Calu3 (cell line): ENCODE measurements around the gene UBE2J2. TPM values are rescaled to one million over a fixed set of nuclear protein-coding genes. Genes with fewer than 3 reads are reported as not detected.

Experiments
- BruUV-seq: library from RNA; stranded (reverse); fragments of 400-500 nt; replicated peaks from 2 replicates; lab custom pipeline; 2021; lab: Mats Ljungman, UMichigan
- CTCF ChIA-PET: fragments of 300-600 bp; sonication (Branson Sonifier 250); formaldehyde crosslinking; loops from one replicate; lab custom pipeline; 2022; ENCODE audit warnings: antibody characterized with exemption; lab: Charles Lee
- DNase-seq: peaks from one replicate; pipeline ENCODE4 v3.0.0; 2022
- H3K27ac Mint-ChIP-seq: one replicate; pipeline ENCODE4 v1.8.0; 2022; ENCODE audit warnings: mixed read lengths; ENCODE audit not compliant: unreplicated experiment
- H3K27me3 Mint-ChIP-seq: one replicate; pipeline ENCODE4 v1.8.0; 2022; ENCODE audit warnings: mixed read lengths; ENCODE audit not compliant: unreplicated experiment
- H3K36me3 Mint-ChIP-seq: one replicate; pipeline ENCODE4 v1.8.0; 2022; ENCODE audit warnings: mild to moderate bottlenecking, moderate library complexity, mixed read lengths; ENCODE audit not compliant: insufficient read depth, unreplicated experiment
- H3K4me1 Mint-ChIP-seq: one replicate; pipeline ENCODE4 v1.8.0; 2022; ENCODE audit warnings: mild to moderate bottlenecking, low read depth, mixed read lengths; ENCODE audit not compliant: unreplicated experiment
- H3K4me3 Mint-ChIP-seq: one replicate; pipeline ENCODE4 v1.8.0; 2022; ENCODE audit warnings: mild to moderate bottlenecking, low read depth, moderate library complexity, mixed read lengths; ENCODE audit not compliant: unreplicated experiment
- H3K9me3 Mint-ChIP-seq: one replicate; pipeline ENCODE4 v1.8.0; 2022; ENCODE audit warnings: low read depth, mixed read lengths; ENCODE audit not compliant: unreplicated experiment
- intact Hi-C: fragments of 100-400 bp; cut with micrococcal nuclease; formaldehyde crosslinking; loops from one replicate; pipeline ENCODE4 v1.10.0; 2022; ENCODE audit not compliant: unreplicated experiment
- total RNA-seq: library from RNA; stranded (reverse); gene quantifications from 2 replicates; pipeline ENCODE4 v1.2.3, GENCODE V29; 2022
- TF ChIP-seq, protein P1 (sequence below): fragments of 200-600 bp; IDR thresholded peaks from one replicate; pipeline ENCODE4 v1.8.0; 2022; ENCODE audit warnings: antibody characterized with exemption; ENCODE audit not compliant: unreplicated experiment

UBE2J2 gene
- total RNA-seq, 1 experiment from 2014 or later: 45.6 TPM

DNA sequence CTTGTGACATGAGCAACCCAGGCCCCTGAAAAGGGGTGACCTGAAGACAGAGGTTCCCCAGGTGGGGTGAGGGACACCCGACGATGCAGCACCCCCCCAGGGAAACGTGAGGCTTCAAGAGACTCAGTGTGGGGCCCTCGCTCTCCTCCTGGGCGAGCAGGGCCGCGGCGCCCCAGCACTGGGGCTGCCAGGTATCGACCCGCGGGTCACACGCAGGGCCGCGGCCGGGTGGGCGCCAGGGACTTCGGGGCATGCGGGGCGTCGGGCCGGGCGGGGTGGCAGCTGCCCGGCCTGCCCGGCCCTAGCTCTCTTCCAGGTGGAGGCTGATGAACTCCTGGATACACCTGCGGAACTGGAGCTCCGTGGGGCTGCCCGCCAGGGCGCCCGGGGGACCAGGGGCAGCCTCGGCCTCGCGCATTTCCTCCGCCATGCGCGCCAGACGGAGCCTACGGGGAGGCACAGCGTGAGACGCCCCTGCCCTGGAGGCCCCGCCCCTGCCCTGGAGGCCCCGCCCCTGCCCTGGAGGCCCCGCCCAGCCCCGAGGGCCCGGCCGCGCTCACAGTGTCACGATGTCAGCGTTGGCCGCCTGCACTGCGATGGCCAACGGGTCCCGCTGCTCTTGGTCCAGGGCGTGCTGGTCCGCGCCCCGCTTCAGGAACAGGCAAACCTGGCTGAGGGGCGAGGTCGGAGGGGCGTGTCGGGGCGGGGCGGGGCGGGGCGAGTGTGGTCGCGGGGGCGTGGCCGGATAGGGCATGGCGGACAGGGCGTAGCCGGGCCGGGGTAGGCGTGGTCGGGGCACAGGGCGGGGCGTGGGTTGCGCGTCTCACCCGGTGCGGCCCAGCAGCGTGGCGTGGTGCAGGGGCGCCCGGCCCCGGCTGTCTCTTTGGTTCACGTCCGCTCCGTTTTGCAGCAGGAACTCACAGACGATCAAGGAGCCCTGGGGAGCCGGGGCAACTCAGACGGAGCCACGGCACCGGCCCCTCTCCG is 19.9 kb upstream of the UBE2J2 start:
- no TSS peak for BruUV-seq
- intact Hi-C loops: no loop called here
- no peaks in the 10 kb centered on the region for H3K9me3 Mint-ChIP-seq
- no peaks in the 10 kb centered on the region for H3K27me3 Mint-ChIP-seq
- H3K36me3 Mint-ChIP-seq: peaks cover 22% of the 10 kb centered on the region
- no peak overlapping the region for H3K4me3 Mint-ChIP-seq
- CTCF ChIA-PET: no interaction called here
- TF ChIP-seq, protein P1, sequence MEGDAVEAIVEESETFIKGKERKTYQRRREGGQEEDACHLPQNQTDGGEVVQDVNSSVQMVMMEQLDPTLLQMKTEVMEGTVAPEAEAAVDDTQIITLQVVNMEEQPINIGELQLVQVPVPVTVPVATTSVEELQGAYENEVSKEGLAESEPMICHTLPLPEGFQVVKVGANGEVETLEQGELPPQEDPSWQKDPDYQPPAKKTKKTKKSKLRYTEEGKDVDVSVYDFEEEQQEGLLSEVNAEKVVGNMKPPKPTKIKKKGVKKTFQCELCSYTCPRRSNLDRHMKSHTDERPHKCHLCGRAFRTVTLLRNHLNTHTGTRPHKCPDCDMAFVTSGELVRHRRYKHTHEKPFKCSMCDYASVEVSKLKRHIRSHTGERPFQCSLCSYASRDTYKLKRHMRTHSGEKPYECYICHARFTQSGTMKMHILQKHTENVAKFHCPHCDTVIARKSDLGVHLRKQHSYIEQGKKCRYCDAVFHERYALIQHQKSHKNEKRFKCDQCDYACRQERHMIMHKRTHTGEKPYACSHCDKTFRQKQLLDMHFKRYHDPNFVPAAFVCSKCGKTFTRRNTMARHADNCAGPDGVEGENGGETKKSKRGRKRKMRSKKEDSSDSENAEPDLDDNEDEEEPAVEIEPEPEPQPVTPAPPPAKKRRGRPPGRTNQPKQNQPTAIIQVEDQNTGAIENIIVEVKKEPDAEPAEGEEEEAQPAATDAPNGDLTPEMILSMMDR: no peak
- no peaks in the 10 kb centered on the region for H3K4me1 Mint-ChIP-seq
- no peak overlapping the region for H3K27ac Mint-ChIP-seq
- DNase-seq: no peak

DNA sequence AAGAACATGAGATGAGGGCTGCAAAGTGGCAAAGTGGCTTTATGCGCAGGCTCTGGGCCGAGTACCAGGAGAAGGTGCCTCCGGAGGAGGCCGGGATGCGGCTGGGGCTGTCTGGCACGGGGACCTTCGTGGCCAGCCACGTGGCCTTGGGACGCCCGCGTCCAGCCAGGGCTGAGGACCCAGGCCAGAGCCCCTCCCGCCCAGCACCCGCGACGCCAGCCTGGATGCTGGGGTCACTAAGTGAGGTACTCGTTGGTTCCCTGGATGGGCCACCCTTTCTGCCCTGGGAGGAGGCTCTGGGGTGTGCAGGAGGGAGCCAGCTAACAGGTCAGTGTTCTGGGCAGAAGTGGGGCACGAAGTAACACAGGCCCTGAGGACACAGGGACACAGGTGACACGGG is 19.2 kb upstream of the UBE2J2 start:
- CTCF ChIA-PET: no interaction called here
- Mint-ChIP-seq H3K36me3 (peaks cover 22% of the 10 kb centered on the region), H3K4me1 (no peaks in the 10 kb centered on the region), H3K27ac (no peak overlapping the region), H3K9me3 (no peaks in the 10 kb centered on the region), H3K27me3 (no peaks in the 10 kb centered on the region), H3K4me3 (no peak overlapping the region)
- TF ChIP-seq, protein P1: no peak
- no peak for DNase-seq
- intact Hi-C loops: no loop called here
- BruUV-seq: no TSS peak

DNA sequence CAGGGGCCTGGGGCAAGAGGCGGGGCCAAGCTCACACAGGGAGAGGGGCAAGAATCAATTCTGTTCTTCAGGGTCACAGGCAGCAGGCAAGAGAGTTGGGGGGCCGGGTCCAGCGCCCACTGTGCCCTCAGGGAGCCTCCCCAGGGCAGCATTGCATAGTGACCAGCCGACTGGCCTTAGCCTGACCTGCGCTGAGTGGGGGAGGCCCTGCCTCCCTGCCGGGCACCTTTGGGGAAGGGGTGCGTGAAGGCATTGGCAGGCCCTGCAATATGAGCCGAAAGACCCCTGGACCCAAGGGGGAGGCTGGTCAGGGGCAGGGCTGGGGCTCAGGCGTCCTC is 18.8 kb upstream of the UBE2J2 start:
- H3K27me3 Mint-ChIP-seq: no peaks in the 10 kb centered on the region
- intact Hi-C loops: no loop called here
- H3K27ac Mint-ChIP-seq: no peak overlapping the region
- TF ChIP-seq, protein P1: no peak
- no TSS peak for BruUV-seq
- H3K4me3 Mint-ChIP-seq: no peak overlapping the region
- H3K9me3 Mint-ChIP-seq: no peaks in the 10 kb centered on the region
- no peak for DNase-seq
- H3K36me3 Mint-ChIP-seq: peaks cover 22% of the 10 kb centered on the region
- H3K4me1 Mint-ChIP-seq: no peaks in the 10 kb centered on the region
- CTCF ChIA-PET: interaction anchor here (0.6 to 2.8 kb wide), 8 partner anchors 8 to 233 kb away, joined by 3 to 17 read pairs (median 4); no protein-coding TSS in a partner anchor

DNA sequence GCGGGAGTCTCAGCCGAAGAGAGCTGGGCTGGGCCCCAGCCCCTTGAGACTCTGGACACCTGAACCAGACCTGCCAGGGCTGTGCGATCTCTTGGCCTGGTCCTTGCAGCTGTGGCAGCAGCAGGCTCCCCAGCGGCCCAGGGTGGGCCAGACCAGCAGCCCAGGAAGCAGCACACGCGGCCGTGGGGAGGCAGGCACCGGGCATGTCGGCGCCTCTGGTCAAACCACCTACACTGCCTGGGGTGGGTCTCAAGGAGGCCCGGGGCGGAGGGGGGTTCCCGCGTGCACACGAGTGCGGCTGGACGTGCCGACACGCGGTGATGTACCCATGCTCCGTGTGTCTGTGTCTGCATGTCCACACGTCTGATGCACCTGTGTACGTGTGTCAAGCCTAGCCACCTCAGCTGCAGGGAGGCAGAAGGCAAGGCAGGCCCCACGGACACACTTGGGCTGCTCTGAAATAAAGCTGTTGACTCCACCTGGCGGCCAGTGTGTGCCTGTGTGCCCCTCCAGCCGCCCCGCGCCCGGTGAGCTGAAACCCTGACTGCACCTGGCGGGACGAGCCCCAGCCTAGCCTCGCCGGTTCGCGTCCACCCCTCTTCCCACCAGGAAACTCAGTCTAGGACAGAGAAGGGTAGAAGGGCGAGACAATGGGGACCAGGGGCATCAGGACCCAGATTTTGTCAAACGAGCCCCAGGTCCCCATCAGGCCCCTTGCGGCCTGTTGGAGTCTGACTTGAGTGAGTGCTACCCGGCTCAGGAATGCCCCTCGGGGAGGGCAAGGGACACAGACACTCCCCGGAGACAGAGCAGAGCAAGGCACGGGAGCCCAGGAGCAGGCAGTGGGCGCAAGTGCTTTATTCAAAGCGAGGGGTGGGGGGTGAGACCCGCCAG is 18.1 kb upstream of the UBE2J2 start:
- intact Hi-C loops: no loop called here
- Mint-ChIP-seq H3K4me1 (no peaks in the 10 kb centered on the region), H3K4me3 (no peak overlapping the region), H3K9me3 (no peaks in the 10 kb centered on the region), H3K27me3 (no peaks in the 10 kb centered on the region), H3K27ac (no peak overlapping the region), H3K36me3 (peaks cover 22% of the 10 kb centered on the region)
- DNase-seq: peak; percentile 82
- CTCF ChIA-PET: interaction anchor here (0.6 to 2.8 kb wide), 9 partner anchors 8 to 232 kb away, joined by 3 to 17 read pairs (median 4); no protein-coding TSS in a partner anchor
- TF ChIP-seq, protein P1: no peak
- no TSS peak for BruUV-seq
